ENCODE measurements around the gene NCL. TPM values are rescaled to one million over a fixed set of nuclear protein-coding genes. Genes with fewer than 3 reads are reported as not detected.
A peak's percentile ranks its signal among the peaks of the same experiment; 100 is the strongest.

The NCL gene
- total and polyA plus RNA-seq, 2 of the 4 experiments (the other 2 are of a cell fraction): 267 to 289 TPM

DNA sequence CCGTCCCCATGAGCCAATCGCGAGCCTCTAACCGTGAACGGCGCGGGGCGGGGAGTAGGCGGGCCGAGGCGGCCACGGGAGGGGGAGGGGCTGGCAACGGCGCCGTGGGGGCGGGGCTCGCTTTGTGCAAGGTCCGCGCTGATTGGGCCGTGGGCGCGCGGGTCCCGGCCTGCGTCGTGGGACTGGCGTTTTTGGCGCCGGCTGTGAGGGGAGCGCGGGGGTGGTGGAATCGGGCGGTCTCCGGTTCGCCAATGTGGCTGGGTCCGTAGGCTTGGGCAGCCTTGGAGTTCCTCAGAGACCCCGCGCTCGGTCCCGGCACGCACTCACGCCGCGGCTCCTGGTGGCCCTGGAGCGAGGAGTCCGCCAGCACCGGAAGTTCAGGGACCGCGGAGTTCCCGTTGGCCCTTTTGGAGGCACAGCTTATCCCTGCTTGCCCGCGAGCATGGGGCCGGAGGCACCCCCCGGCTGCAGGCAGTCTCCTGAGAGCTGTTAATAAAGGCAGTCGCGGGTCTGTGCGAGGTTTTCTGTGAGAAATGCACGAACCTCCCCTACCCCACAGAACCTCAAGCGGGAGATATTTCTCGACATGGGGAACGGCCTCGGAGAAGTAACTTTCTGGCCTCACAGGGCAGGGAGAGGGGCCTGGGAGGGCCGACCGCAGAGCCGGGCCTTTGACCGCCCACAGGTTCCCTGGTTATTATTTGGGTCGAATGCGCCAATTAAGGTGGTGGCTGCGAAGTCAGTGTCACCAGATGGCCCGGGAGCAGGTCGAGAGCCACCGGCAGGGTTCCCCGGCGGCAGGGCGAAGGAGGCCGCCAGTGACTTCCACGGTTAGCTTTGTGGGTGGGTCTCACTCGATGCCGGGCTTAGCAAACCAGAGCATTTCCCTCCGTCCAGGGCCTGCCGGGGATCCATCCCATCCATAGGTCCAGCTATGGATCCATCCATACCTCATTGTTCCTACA, 574 bp upstream of the NCL start:
- intact Hi-C loops (cut with micrococcal nuclease) (no loop called here), in situ Hi-C loops (cut with MboI; ENCODE audit: low sequenced_read_pairs) (no loop called here), dilution Hi-C loops (cut with HindIII; ENCODE audit: low sequenced_read_pairs, unreplicated experiment) (no loop called here)
- ChIA-PET CTCF (interaction anchor here (0.6 to 1.2 kb wide), 3 partner anchors 52 to 391 kb away, joined by 3 read pairs; no protein-coding TSS in a partner anchor), POLR2A (ENCODE audit: unreplicated experiment) (interaction anchor here (0.5 to 1.3 kb wide), 5 partner anchors 11 to 624 kb away, joined by 3 to 18 read pairs (median 6); no protein-coding TSS in a partner anchor)
- Histone ChIP-seq H2AK9ac (replicated peaks; ENCODE audit: low read depth, low read length, poor library complexity) (peak overlapping the region; percentile 99), H3K4me1 (ENCODE audit: control insufficient read depth, insufficient read depth, low read length) (peaks cover 2% of the 10 kb centered on the region; the same call in 1 of the 2 replicates), H3K4ac (ENCODE audit: low read depth, low read length) (peak overlapping the region; percentile 92), H4K5ac (ENCODE audit: low read depth, low read length) (peak overlapping the region; percentile 47), H3K23ac (ENCODE audit: low read depth, low read length) (peak overlapping the region; percentile 86), H3K27ac (ENCODE audit: insufficient read depth, low read length) (peak overlapping the region; percentile 91), H4K91ac (ENCODE audit: insufficient read depth, low read depth, low read length) (peak overlapping the region; percentile 78), H4K20me1 (ENCODE audit: insufficient read depth, low read length) (peaks cover 40% of the 10 kb centered on the region), H3K4me3 (ENCODE audit: insufficient read depth, low read depth, low read length) (peak overlapping the region; percentile 83), H3K18ac (ENCODE audit: low read depth, low read length) (no peak overlapping the region), H2BK20ac (ENCODE audit: low read depth, low read length) (no peak overlapping the region), H3K56ac (ENCODE audit: extremely low read depth, insufficient read depth, low read length) (peak overlapping the region; percentile 48), H4K8ac (ENCODE audit: low read depth in 2 of 2, low read length in 2 of 2) (peak overlapping the region; percentile 94 to 95), H3K79me1 (ENCODE audit: low read depth in 1 of 2, low read length in 2 of 2) (peaks cover 23 to 42% of the 10 kb centered on the region in 2 experiments; a peak in 3 of 4 replicates), H3K14ac (replicated peaks; ENCODE audit: low read depth, low read length) (peak overlapping the region; percentile 90), H3K4me2 (ENCODE audit: low read depth, low read length) (peak overlapping the region; percentile 85), H2BK120ac (ENCODE audit: low read depth, low read length) (no peak overlapping the region), H2BK5ac (ENCODE audit: low read depth, low read length, poor library complexity, severe bottlenecking) (peak overlapping the region; percentile 77), H2BK15ac (ENCODE audit: low read depth, low read length) (no peak overlapping the region), H3K9me3 (ENCODE audit: control insufficient read depth, insufficient read depth, low read length) (no peaks in the 10 kb centered on the region), H2AFZ (replicated peaks; ENCODE audit: low read length, poor library complexity) (peak overlapping the region; percentile 99), H3K9ac (ENCODE audit: low read depth, low read length) (peak overlapping the region; percentile 83), H2AK5ac (ENCODE audit: low read depth, low read length) (peak overlapping the region; percentile 10), H3K9me1 (ENCODE audit: insufficient read depth, low read length) (peaks cover 9% of the 10 kb centered on the region; the same call in 1 of the 2 replicates), H3K27me3 (ENCODE audit: control insufficient read depth, insufficient read depth, low read length) (peaks cover 2% of the 10 kb centered on the region; the same call in 1 of the 2 replicates), H3K36me3 (ENCODE audit: control insufficient read depth, insufficient read depth, low read length) (peaks cover 21% of the 10 kb centered on the region)
- BruUV-seq (replicated peaks): no TSS peak
- ATAC-seq (ENCODE audit: low read depth) (peak; percentile 94), DNase-seq (no peak)
- 3% methylated on average over 6 of the region's 81 CpGs; no CpG with 5 or more reads in 1 of the 2 experiments for WGBS, 2 experiments (ENCODE audit: extremely low coverage in 2 of 2, insufficient read length in 1 of 2)
- TF ChIP-seq SMC3 (IDR thresholded peaks at IDR 0.05; ENCODE audit: low read depth, low read length) (no peak), MXI1 (IDR thresholded peaks at IDR 0.05; ENCODE audit: borderline replicate concordance, low read depth, low read length) (peak; percentile 25; the same call in 1 of the 2 replicates)
